Adrenal gland (tissue), 12 donors: Measurements from ENCODE around the gene LDAF1. TPM values are rescaled to one million over a fixed set of nuclear protein-coding genes. Genes with fewer than 3 reads are reported as not detected.

Experiments used
- DNase-seq, 7 donors: peaks; one replicate each; pipeline ENCODE4 v3.0.0-alpha.2; 2019 to 2020
- H3K27ac ChIP-seq, 5 donors: fragments of 200-600 bp; sonication (generic) in 4 of 5; 1 replicate in 3 of 5; 2 replicates in 2 of 5; pipeline versions ENCODE4 v1.5.1 to v1.8.0; 2016 to 2020; ENCODE audit warnings: mild to moderate bottlenecking in 1 of 5
- H3K27me3 ChIP-seq: fragments of 200-600 bp; 2 replicates; pipeline ENCODE4 v1.8.0; 2021
- H3K36me3 ChIP-seq, 2 donors: fragments of 200-600 bp; replicated peaks in 1 of 2; 1 replicate in 1 of 2; 2 replicates in 1 of 2; pipeline versions ENCODE4 v1.5.1 to v1.8.0; 2018 to 2022
- H3K4me1 ChIP-seq, 2 donors: fragments of 200-600 bp; replicated peaks in 1 of 2; 1 replicate in 1 of 2; 2 replicates in 1 of 2; pipeline versions ENCODE4 v1.5.1 to v1.8.0; 2018 to 2021
- H3K4me3 ChIP-seq, 4 donors: fragments of 200-600 bp; sonication (generic) in 3 of 4; one replicate each; pipeline ENCODE4 v1.5.1; 2016 to 2018
- H3K9me3 ChIP-seq, 3 donors: fragments of 200-600 bp; sonication (generic) in 1 of 3; replicated peaks in 1 of 3; 1 replicate in 2 of 3; 2 replicates in 1 of 3; pipeline versions ENCODE4 v1.5.1 to v1.8.0; 2016 to 2021
- CTCF ChIP-seq, 6 experiments: fragments of 450-650 bp in 4 of 6; fragments of 200-600 bp in 2 of 6; sonication (generic) in 1 of 6; IDR thresholded peaks; 1 replicate in 5 of 6; 2 replicates in 1 of 6; pipeline versions ENCODE4 v1.5.1 to v1.8.0; 2016 to 2021; ENCODE audit warnings: antibody characterized with exemption in 6 of 6, mild to moderate bottlenecking in 2 of 6, moderate library complexity in 1 of 6
- POLR2A ChIP-seq, 2 donors: fragments of 450-650 bp; IDR thresholded peaks; one replicate each; pipeline ENCODE4 v1.6.1; 2017; ENCODE audit warnings: antibody characterized with exemption in 2 of 2, mild to moderate bottlenecking in 2 of 2, moderate library complexity in 1 of 2
- WGBS, 4 donors: extraction: QIAGEN DNeasy Blood & Tissue Kit in 2 of 4; methylation state at CpG; one replicate each; pipeline versions ENCODE4 v1.1.5 to v1.1.7; 2013 to 2017; 5-methylcytosine and 5-hydroxymethylcytosine counted together
- intact Hi-C, 2 donors: fragments of 100-400 bp; cut with DNase I; formaldehyde crosslinking; loops; one replicate each; pipeline versions ENCODE4 v1.14.1 to v1.15.0; 2022 to 2023
- polyA plus RNA-seq, 3 donors: library from polyadenylated mRNA; stranded (reverse); fragments of 200-250 nt in 2 of 3; fragments of 350-450 nt in 1 of 3; fragmentation: Illumina TruSeq in 1 of 3; extraction: RNeasy Lipid Tissue Mini Kit (QIAGEN cat#74804) in 1 of 3; gene quantifications; one replicate each; pipeline ENCODE4 v1.2.3, GENCODE V29; 2013 to 2014
- total RNA-seq, 9 donors: library from RNA; depleted of rRNA in 4 of 9; stranded (reverse); fragments of >200 nt in 4 of 9; fragments of 120-200 nt in 1 of 9; fragmentation: NEBNext Ultra II Directional in 1 of 9; extraction: Animal tissue kit (Norgen Biotek cat#: 25700) in 1 of 9; gene quantifications; one replicate each; pipeline versions ENCODE4 v1.1.0 to v1.2.4, GENCODE V29; 2013 to 2023
- donor health status: healthy with polysubstance abuse.
- donor health status: Bipolar disorder and iron deficiency.
- donor health status: DM: yes; HTN: yes; CAD: no.
- donor health status: DM: no; HTN: no; CAD: no.
- donor health status: DM: no; HTN: no; CAD: no.
- donor health status: DM: yes; HTN: yes; CAD: no.

The LDAF1 gene
- total and polyA plus RNA-seq, 12 donors: 4.2 to 194 (median 49.4) TPM

- Histone ChIP-seq H3K9me3 (no peaks in the 10 kb centered on the region), H3K36me3 (no peaks in the 10 kb centered on the region), H3K27ac (no peak overlapping the region), H3K27me3 (peaks cover 6% of the 10 kb centered on the region), H3K4me3 (no peak overlapping the region), H3K4me1 (no peaks in the 10 kb centered on the region)
- DNase-seq: no peak
- WGBS, 4 donors: 52 to 72% (median 59%) methylated on average over 2 of the region's 2 CpGs
- TF ChIP-seq POLR2A (IDR thresholded peaks at IDR 0.05): no peak
- no peak for TF ChIP-seq CTCF (IDR thresholded peaks at IDR 0.05)
- intact Hi-C loops: no loop called here
Observed at GRCh38 chr16:21208446-21209230, 50.2 kb downstream of the LDAF1 start.

DNA sequence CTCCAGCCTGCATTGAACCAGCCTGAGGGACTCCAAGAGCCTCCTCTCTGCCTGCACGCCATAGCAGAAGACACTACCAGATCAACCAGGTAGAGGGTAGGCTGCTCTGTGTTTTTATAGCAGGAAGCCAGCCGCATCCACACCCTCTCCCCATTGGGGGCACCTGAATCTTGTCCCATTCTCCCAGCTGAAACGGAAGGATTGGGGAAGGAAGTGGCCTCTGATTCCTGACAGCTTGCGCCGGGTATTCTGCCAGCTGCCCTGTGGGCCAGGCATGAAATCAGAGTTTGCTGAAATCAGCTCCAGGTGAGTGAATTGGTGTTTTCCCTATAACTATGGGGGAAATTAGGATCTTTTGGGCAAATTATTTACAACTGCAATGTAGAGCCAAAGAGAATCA lies 53.0 kb downstream of the LDAF1 start, which contains the start of gene ZP2:
ZP2 (minus strand) TSS at position 89 of the 400 bp plus-strand sequence; CDS start at position 62, 27 bp downstream.
- no peak for DNase-seq
- WGBS, 4 donors: 66 to 76% (median 69%) methylated on average over 4 to 5 of the region's 5 CpGs
- TF ChIP-seq POLR2A (IDR thresholded peaks at IDR 0.05) (no peak), CTCF (IDR thresholded peaks at IDR 0.05) (no peak)
- Histone ChIP-seq H3K4me3 (no peak within 1 kb of the TSS), H3K27ac (no peak within 1 kb of the TSS), H3K4me1 (no peaks in the 10 kb centered on the region), H3K36me3 (no peaks in the 10 kb centered on the region), H3K27me3 (peaks cover 6% of the 10 kb centered on the region), H3K9me3 (no peaks in the 10 kb centered on the region)
- intact Hi-C loops: no loop called here

DNA sequence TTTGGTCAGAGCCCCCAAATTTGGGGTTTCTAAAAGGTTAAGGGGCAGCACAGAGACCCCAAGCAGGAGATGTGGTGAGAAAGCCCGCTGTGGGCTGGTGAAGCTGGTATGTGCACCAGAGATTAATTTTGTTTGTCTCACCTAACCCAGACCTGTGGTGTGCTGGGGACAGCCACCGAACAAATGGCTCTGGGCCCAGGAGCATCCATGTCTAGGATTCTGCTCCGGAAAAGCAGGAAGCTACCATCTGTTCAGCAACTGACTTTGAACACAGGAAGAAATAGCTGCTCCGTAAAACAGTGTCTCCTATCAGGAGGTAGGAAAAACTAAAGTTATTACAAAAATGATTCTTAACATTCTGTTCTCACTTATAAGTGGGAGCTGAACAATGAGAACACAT lies 55.6 kb downstream of the LDAF1 start:
- TF ChIP-seq POLR2A (IDR thresholded peaks at IDR 0.05): no peak
- TF ChIP-seq CTCF (IDR thresholded peaks at IDR 0.05): no peak
- Histone ChIP-seq H3K27me3 (peaks cover 10% of the 10 kb centered on the region), H3K36me3 (no peaks in the 10 kb centered on the region), H3K9me3 (no peaks in the 10 kb centered on the region), H3K4me3 (no peak overlapping the region), H3K4me1 (no peaks in the 10 kb centered on the region), H3K27ac (no peak overlapping the region)
- intact Hi-C loops: no loop called here
- WGBS, 4 donors: 48 to 71% (median 51%) methylated on average over 4 of the region's 4 CpGs
- no peak for DNase-seq

- WGBS, 4 donors: 72 to 86% (median 83%) methylated on average over 2 of the region's 2 CpGs
- TF ChIP-seq POLR2A (IDR thresholded peaks at IDR 0.05) (no peak), CTCF (IDR thresholded peaks at IDR 0.05) (no peak)
- Histone ChIP-seq H3K27me3 (peaks cover 4% of the 10 kb centered on the region), H3K4me1 (no peaks in the 10 kb centered on the region), H3K27ac (no peak overlapping the region), H3K4me3 (no peak overlapping the region), H3K36me3 (no peaks in the 10 kb centered on the region), H3K9me3 (no peaks in the 10 kb centered on the region)
- intact Hi-C loops: no loop called here
- no peak for DNase-seq
Observed at GRCh38 chr16:21217121-21217520, 58.6 kb downstream of the LDAF1 start.
